ENCODE data around the gene FA2H. TPM values are rescaled to one million over a fixed set of nuclear protein-coding genes. Genes with fewer than 3 reads are reported as not detected.
A peak's percentile ranks its signal among the peaks of the same experiment; 100 is the strongest.

Gene FA2H
- total and polyA plus RNA-seq, 2 of the 13 experiments (the other 11 are each of a cell fraction or from before 2014, with no cell fraction given): 0.20 TPM; not detected in 1

DNA sequence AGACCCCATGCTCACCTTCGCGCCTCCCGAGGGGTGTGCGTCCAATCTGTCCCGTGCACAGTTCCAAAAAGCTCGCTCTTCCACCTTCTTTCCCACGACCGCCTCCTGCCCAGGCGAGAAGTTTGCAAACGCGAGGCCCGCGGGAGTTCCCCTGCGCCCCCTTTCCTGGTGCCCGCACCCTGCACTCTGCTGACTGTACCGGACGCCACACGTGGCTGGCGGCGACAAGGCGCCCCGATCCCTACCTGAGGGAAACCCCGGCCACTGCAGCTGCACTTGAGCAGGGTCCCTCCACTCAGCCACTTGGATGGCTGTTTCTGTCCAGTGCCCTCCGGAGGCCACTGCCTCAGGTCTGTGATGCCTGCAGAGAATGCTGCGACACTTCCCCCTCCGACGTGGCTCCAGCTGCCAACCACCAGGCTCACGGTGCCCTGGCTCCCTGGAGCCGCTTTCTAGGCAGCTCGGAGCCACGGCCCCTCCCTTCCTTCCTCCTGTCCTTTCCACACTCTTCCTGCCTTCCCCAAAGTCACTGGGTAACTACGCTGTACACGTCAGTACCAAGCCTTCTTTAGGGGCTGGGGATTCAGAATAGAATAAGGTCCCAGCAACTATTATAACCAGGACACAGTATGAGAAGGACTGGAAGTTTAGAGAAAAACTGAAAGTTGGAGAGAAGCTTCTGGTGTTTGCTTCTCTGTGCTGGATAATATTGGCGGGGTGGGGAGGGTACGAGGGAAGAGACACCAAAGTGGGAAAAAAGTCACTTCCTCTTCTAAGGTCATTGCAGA is 74.0 kb downstream of the FA2H start, which contains the start of gene MLKL (continued):
- TF ChIP-seq HMG20B (CRISPR knock-in tag; conservative IDR thresholded peaks at IDR 0.05) (peak; percentile 11; the same call in 1 of the 2 replicates), ZNF10 (CRISPR knock-in tag; IDR thresholded peaks at IDR 0.05; ENCODE audit: borderline replicate concordance, low read depth) (no peak), ZMYM4 (CRISPR knock-in tag; IDR thresholded peaks at IDR 0.05) (peak; percentile 88), RELA (CRISPR knock-in tag; IDR thresholded peaks at IDR 0.05) (peak; percentile 72; the same call in 1 of the 2 replicates), MXD1 (CRISPR knock-in tag; IDR thresholded peaks at IDR 0.05) (peak; percentile 92), ZNF788 (CRISPR knock-in tag; IDR thresholded peaks at IDR 0.05; ENCODE audit: borderline replicate concordance) (peak; percentile 66; the same call in 1 of the 2 replicates), ZNF607 (CRISPR knock-in tag; IDR thresholded peaks at IDR 0.05; ENCODE audit: borderline replicate concordance) (0 out of 2 replicates have a peak, but pooled peaks have one; percentile 9), HDAC1 (CRISPR knock-in tag; IDR thresholded peaks at IDR 0.05) (peak; percentile 91), RFXAP (CRISPR knock-in tag; IDR thresholded peaks at IDR 0.05; ENCODE audit: borderline replicate concordance) (peak; percentile 91; the same call in 1 of the 2 replicates), ZNF282 (IDR thresholded peaks at IDR 0.05; ENCODE audit: partially characterized antibody) (no peak), GMEB2 (CRISPR knock-in tag; IDR thresholded peaks at IDR 0.05; ENCODE audit: low read depth) (no peak), XBP1 (CRISPR knock-in tag; IDR thresholded peaks at IDR 0.05) (no peak), MBNL3 (CRISPR knock-in tag; conservative IDR thresholded peaks at IDR 0.05) (no peak), ZBTB21 (CRISPR knock-in tag; IDR thresholded peaks at IDR 0.05) (no peak), KMT2A (CRISPR knock-in tag; IDR thresholded peaks at IDR 0.05) (peak; percentile 95), ZNF296 (CRISPR knock-in tag; conservative IDR thresholded peaks at IDR 0.05) (no peak), RFX5 (IDR thresholded peaks at IDR 0.05; ENCODE audit: low read depth, low read length) (no peak), PRPF4 (IDR thresholded peaks at IDR 0.05; ENCODE audit: low read depth, low read length, poor library complexity, severe bottlenecking) (no peak), ISL2 (CRISPR knock-in tag; IDR thresholded peaks at IDR 0.05) (peak; percentile 80), ZSCAN29 (CRISPR knock-in tag; conservative IDR thresholded peaks at IDR 0.05) (peak; percentile 82), IKZF1 (IDR thresholded peaks at IDR 0.05) (no peak), ZSCAN30 (CRISPR knock-in tag; IDR thresholded peaks at IDR 0.05) (no peak), ZNF710 (CRISPR knock-in tag; IDR thresholded peaks at IDR 0.05; ENCODE audit: borderline replicate concordance) (peak; percentile 90), ZNF484 (CRISPR knock-in tag; IDR thresholded peaks at IDR 0.05; ENCODE audit: borderline replicate concordance, low read depth) (no peak)
- TF ChIP-seq, protein P1, sequence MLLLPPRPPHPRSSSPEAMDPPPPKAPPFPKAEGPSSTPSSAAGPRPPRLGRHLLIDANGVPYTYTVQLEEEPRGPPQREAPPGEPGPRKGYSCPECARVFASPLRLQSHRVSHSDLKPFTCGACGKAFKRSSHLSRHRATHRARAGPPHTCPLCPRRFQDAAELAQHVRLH (CRISPR knock-in tag; IDR thresholded peaks at IDR 0.05; ENCODE audit: borderline replicate concordance, low read depth): peak; percentile 59; the same call in 1 of the 2 replicates
- TF ChIP-seq, protein P2, sequence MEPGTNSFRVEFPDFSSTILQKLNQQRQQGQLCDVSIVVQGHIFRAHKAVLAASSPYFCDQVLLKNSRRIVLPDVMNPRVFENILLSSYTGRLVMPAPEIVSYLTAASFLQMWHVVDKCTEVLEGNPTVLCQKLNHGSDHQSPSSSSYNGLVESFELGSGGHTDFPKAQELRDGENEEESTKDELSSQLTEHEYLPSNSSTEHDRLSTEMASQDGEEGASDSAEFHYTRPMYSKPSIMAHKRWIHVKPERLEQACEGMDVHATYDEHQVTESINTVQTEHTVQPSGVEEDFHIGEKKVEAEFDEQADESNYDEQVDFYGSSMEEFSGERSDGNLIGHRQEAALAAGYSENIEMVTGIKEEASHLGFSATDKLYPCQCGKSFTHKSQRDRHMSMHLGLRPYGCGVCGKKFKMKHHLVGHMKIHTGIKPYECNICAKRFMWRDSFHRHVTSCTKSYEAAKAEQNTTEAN (CRISPR knock-in tag; conservative IDR thresholded peaks at IDR 0.05): peak; percentile 55
